Measurements from ENCODE around the gene TMUB1.

- no peak for TF ChIP-seq CTCF (IDR thresholded peaks at IDR 0.05; ENCODE audit: borderline replicate concordance, extremely low read depth, low read length, poor library complexity, severe bottlenecking)
- no peak for TF ChIP-seq EZH2 (IDR thresholded peaks at IDR 0.05; ENCODE audit: borderline replicate concordance, low read depth, low read length, severe bottlenecking)
Measured at GRCh38 chr7:151100921-151101320, 17.6 kb upstream of the TMUB1 start.

Measured in DND-41 (cell line).